C4-2B (cell line): ENCODE results near the gene ZAP70.
"Not testable (repeated sequence)": the region's sequence is repeated elsewhere in the genome, so short reads cannot be mapped to it uniquely, and the experiment has no call there.

Experiments
- H3K27ac ChIP-seq: fragments of 450-650 bp; 2 replicates; pipeline ENCODE4 v1.5.1; 2017
- ZFX ChIP-seq: fragments of 450-650 bp; IDR thresholded peaks from 2 replicates; pipeline ENCODE4 v1.6.1; 2017
- TF ChIP-seq, protein P1 (sequence below): fragments of 450-650 bp; conservative IDR thresholded peaks from 2 replicates; pipeline ENCODE4 v1.5.1; 2017; ENCODE audit warnings: mild to moderate bottlenecking

Gene ZAP70

DNA sequence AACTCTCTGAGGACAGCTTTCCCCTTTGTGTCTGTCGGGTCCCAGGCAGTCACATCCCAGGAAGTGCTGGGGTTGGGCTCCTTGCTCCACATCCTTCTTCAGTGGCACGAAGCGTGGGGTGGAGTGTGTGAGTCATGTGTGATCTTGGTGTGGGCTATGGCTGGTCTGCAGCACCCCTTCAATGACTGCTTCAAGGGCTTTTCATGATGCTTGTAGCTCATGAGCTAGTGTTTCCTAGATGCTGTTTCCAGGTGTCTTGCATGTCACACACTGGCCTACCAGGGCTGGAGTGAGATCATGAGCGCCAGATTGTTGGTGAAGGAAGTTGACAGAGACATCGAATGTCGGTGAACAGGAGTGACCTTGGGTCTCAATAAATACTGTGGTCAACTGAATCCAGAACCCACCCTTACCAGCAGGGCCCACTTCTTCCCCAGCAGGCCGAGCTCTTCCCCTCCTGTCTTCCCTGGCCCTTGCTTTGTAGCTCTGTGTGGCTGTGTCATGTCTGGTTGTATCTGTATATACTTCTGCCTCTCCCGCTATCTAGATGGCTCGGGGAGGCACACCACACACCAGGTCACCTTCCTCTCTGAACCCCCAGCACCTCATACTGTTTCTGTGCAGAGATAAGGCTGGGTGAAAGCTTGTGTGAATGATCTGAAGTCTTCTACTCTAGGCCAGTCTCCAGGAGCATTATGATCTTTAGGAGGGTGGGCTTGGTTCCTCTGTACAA, 40.0 kb upstream of the ZAP70 start:
- H3K27ac ChIP-seq = no peak overlapping the region
- TF ChIP-seq ZFX = no peak
- TF ChIP-seq, protein P1, sequence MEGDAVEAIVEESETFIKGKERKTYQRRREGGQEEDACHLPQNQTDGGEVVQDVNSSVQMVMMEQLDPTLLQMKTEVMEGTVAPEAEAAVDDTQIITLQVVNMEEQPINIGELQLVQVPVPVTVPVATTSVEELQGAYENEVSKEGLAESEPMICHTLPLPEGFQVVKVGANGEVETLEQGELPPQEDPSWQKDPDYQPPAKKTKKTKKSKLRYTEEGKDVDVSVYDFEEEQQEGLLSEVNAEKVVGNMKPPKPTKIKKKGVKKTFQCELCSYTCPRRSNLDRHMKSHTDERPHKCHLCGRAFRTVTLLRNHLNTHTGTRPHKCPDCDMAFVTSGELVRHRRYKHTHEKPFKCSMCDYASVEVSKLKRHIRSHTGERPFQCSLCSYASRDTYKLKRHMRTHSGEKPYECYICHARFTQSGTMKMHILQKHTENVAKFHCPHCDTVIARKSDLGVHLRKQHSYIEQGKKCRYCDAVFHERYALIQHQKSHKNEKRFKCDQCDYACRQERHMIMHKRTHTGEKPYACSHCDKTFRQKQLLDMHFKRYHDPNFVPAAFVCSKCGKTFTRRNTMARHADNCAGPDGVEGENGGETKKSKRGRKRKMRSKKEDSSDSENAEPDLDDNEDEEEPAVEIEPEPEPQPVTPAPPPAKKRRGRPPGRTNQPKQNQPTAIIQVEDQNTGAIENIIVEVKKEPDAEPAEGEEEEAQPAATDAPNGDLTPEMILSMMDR = no peak

DNA sequence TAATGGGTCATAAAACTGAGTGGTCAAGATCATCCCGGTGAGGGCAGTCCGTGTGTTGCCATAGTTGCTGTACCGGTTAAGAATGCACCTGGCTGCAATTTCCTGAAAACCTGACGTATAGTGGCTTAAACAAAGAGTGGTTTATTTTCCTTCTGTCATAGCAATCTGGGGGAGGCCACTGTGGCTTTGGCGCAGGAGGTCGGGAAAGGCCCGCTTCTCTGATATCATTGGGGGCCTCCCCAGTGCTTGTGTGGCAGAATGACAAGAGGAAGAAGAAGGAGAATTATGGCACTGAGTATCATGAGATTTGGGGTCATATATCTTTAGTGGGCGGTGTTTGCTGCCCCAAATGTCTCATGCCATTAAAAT, 39.5 kb upstream of the ZAP70 start:
- H3K27ac ChIP-seq = no peak overlapping the region

DNA sequence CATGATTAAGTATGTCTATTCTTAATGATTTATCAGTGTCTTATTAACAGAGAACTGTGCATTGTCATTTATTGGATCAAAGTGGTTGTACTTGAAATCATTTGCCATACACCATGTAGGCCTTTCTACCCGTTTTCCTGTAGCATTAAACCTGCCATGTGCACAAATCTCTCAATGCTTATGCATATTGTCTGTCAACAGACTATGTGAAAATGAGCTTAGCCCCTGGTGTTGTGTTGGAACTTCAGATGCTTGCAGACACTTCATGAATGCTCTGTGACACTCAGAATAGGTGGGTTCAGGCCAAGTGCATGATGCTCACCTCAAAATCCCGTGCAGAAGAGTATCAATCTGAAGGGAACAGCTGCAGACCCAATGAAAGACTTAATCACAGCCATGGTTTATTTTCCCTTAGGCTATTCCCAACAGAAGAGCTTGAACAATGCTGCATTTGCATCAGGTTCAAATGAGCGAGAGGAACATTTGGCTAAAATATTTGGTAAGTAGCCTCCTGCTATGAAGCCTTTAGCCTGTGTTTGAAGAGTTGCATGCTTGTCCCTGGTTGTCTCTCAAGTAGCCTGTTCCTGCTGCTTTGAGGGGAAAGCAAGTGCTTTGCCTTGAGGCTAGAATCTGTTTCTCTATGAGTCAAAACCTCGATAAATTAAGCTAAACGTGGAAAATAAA, 37.8 kb upstream of the ZAP70 start:
- no peak overlapping the region for H3K27ac ChIP-seq
- TF ChIP-seq, protein P1 = no peak
- no peak for TF ChIP-seq ZFX

More for the DNA sequence above, 39.5 kb upstream of the ZAP70 start:
- TF ChIP-seq, protein P1 = no peak
- no peak for TF ChIP-seq ZFX

DNA sequence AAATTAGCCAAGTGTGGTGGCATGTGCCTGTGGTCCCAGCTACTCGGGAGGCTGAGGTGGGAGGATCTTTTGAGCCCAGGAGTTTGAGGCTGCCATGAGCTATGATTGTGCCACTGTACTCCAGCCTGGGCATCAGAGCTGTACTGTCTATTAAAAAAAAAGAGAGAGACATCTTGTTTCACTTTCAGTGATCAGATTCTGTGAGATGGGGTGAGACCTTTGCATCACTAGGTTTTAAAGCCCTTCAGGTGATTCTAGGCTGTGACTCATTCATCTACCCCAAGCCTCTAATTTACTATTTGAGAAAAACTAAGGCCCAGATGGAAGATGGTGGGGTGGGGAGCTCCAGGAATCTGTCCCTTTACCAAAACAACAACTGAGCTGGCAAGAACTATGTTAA, 36.8 kb upstream of the ZAP70 start:
- no peak for TF ChIP-seq ZFX
- TF ChIP-seq, protein P1 = no peak
- H3K27ac ChIP-seq = no peak overlapping the region

DNA sequence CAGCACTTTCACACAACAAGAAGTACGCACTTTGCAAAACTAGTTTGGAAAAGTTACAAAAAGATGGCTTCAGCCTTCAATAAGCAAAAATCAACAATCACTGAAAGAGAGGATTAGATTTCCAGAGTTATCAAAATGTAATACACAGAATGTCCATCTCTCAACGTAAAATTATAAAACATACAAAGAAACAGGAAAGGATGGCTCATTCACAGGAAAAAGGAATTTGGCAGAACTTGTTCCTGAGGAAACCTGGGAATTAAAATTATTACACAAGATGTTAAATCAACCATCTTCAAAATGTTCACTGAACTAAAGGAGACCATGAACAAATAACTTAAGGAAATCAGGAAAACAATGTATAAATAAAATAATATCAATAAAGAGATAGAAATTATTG, 35.9 kb upstream of the ZAP70 start:
- TF ChIP-seq, protein P1 = no peak
- no peak for TF ChIP-seq ZFX
- no peak overlapping the region for H3K27ac ChIP-seq

DNA sequence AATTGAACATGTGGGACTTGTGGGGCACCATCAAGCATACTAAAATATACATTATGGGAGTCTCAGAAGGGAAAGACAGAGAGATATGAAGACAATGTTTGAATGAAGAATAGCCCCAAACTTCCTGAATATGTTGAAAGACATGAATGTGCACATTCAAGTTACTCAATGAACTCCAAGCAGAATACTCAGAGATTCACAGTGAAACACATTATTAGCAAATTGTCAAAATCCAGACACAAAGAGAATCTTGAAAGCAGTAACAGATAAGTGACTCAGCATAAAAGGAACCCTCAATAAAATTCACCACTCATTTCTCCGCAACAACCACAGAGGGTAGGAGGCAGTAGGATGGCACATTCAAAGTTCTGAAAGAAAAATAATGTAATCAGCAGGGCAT, 35.1 kb upstream of the ZAP70 start:
- no peak overlapping the region for H3K27ac ChIP-seq
- TF ChIP-seq, protein P1 = no peak
- no peak for TF ChIP-seq ZFX

DNA sequence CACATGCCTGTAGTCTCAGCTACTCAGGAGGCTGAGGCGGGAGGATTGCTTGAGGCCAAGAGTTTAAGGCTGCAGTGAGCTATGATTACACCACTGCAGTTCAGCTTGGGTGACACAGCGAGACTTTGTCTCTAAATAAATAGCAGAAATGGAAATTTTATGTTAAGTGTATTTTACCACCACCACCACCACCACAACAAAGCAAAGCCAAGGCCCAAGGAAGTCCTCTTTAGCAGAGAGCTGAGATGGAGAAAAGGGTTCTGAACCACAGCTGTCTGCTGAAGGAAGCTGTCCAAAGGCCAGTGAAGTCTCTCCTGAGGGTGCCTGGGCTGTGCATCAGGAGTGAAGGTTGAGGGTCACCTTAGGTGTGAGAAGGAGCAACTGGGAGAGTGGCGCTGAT, 26.1 kb upstream of the ZAP70 start:
- H3K27ac ChIP-seq = not testable (repeated sequence)
